UCSD-AML1 (cell line): ENCODE measurements around the gene SLC25A42.
A peak's percentile ranks its signal among the peaks of the same experiment; 100 is the strongest.
"Not testable (repeated sequence)": the region's sequence is repeated elsewhere in the genome, so short reads cannot be mapped to it uniquely, and the experiment has no call there.

Experiments
- DNase-seq: peaks from one replicate; lab custom pipeline; 2025; ENCODE audit not compliant: unreplicated experiment; lab: John Stamatoyannopoulos, UW

SLC25A42 gene

GRCh38 chr19:19102566-19102965 is 38.8 kb downstream of the SLC25A42 start:
- DNase-seq, result not testable (repeated sequence)

GRCh38 chr19:19103167-19103566 is 39.4 kb downstream of the SLC25A42 start:
- no peak for DNase-seq

- no peak for DNase-seq
Measured at GRCh38 chr19:19105365-19106055, 41.7 kb downstream of the SLC25A42 start.

GRCh38 chr19:19106056-19106551 is 42.3 kb downstream of the SLC25A42 start:
- DNase-seq, result no peak

- not testable (repeated sequence) for DNase-seq
Measured at GRCh38 chr19:19106938-19107337, 43.1 kb downstream of the SLC25A42 start.

GRCh38 chr19:19107654-19108053 is 43.9 kb downstream of the SLC25A42 start:
- no peak for DNase-seq

- no peak for DNase-seq
Measured at GRCh38 chr19:19109601-19110000, 45.8 kb downstream of the SLC25A42 start.

GRCh38 chr19:19110410-19111135 is 46.8 kb downstream of the SLC25A42 start:
- DNase-seq, result no peak

GRCh38 chr19:19111136-19111835 is 47.5 kb downstream of the SLC25A42 start:
- DNase-seq, result no peak

GRCh38 chr19:19111967-19112580 is 48.3 kb downstream of the SLC25A42 start:
- no peak for DNase-seq

- peak; percentile 35 for DNase-seq
Measured at GRCh38 chr19:19113040-19113626, 49.3 kb downstream of the SLC25A42 start.

GRCh38 chr19:19115954-19116353 is 52.2 kb downstream of the SLC25A42 start:
- peak; percentile 48 for DNase-seq

- no peak for DNase-seq
Measured at GRCh38 chr19:19119325-19120237, 55.8 kb downstream of the SLC25A42 start.

GRCh38 chr19:19120308-19121231 is 56.8 kb downstream of the SLC25A42 start:
- no peak for DNase-seq

- no peak for DNase-seq
Measured at GRCh38 chr19:19121371-19121770, 57.6 kb downstream of the SLC25A42 start.

- DNase-seq, result no peak
Measured at GRCh38 chr19:19122902-19123301, 59.1 kb downstream of the SLC25A42 start.

- DNase-seq, result no peak
Measured at GRCh38 chr19:19123386-19123785, 59.6 kb downstream of the SLC25A42 start.

GRCh38 chr19:19126102-19126501 is 62.3 kb downstream of the SLC25A42 start:
- DNase-seq, result no peak

- no peak for DNase-seq
Measured at GRCh38 chr19:19131989-19132388, 68.2 kb downstream of the SLC25A42 start.
